IMR-90 (cell line): ENCODE data around the gene FRMD3. TPM values are rescaled to one million over a fixed set of nuclear protein-coding genes. Genes with fewer than 3 reads are reported as not detected.

Source experiments
- ATAC-seq: fragments of 200-7000 bp; cut with Tn5 transposase; 2 replicates; pipeline ENCODE4 v1.9.1; 2020; ENCODE audit warnings: low read depth, mild to moderate bottlenecking, moderate library complexity
- BruUV-seq: library from RNA; stranded (reverse); fragments of 400-500 nt; replicated peaks from 2 replicates; lab custom pipeline; 2021; lab: Mats Ljungman, UMichigan
- CTCF ChIA-PET: fragments of 300-600 bp; formaldehyde crosslinking; extraction: SDS; loops from one replicate; lab custom pipeline; 2021; ENCODE audit warnings: antibody characterized with exemption; lab: Yijun Ruan, JAX
- POLR2A ChIA-PET: fragments of 300-600 bp; sonication (Branson Sonifier 250); formaldehyde crosslinking; loops from one replicate; lab custom pipeline; 2022; ENCODE audit warnings: antibody characterized with exemption; ENCODE audit not compliant: unreplicated experiment; lab: Charles Lee
- DNase-seq: peaks from one replicate; pipeline ENCODE4 v3.0.0; 2013
- H2AFZ ChIP-seq: replicated peaks from 2 replicates; pipeline ENCODE3; 2013; ENCODE audit warnings: low read length, mild to moderate bottlenecking; ENCODE audit not compliant: poor library complexity
- H2AK5ac ChIP-seq: 2 replicates; pipeline ENCODE4 v1.6.1; 2013; ENCODE audit warnings: low read depth, low read length, inconsistent platforms
- H2AK9ac ChIP-seq: replicated peaks from 2 replicates; pipeline ENCODE3; 2013; ENCODE audit warnings: mild to moderate bottlenecking, low read depth, low read length, moderate library complexity; ENCODE audit not compliant: poor library complexity
- H2BK120ac ChIP-seq: 2 replicates; pipeline ENCODE4 v1.6.1; 2013; ENCODE audit warnings: low read depth, low read length, inconsistent platforms
- H2BK15ac ChIP-seq: 3 replicates; pipeline ENCODE4 v1.6.1; 2013; ENCODE audit warnings: low read depth, low read length, inconsistent platforms
- H2BK20ac ChIP-seq: 2 replicates; pipeline ENCODE4 v1.6.1; 2013; ENCODE audit warnings: low read depth, mild to moderate bottlenecking, inconsistent platforms, low read length, moderate library complexity
- H2BK5ac ChIP-seq: 2 replicates; pipeline ENCODE4 v1.6.1; 2013; ENCODE audit warnings: mild to moderate bottlenecking, low read depth, low read length, inconsistent platforms; ENCODE audit not compliant: poor library complexity, severe bottlenecking
- H3K14ac ChIP-seq: replicated peaks from 2 replicates; pipeline ENCODE4 v1.6.1; 2013; ENCODE audit warnings: low read depth, low read length, inconsistent platforms
- H3K18ac ChIP-seq: 2 replicates; pipeline ENCODE4 v1.6.1; 2013; ENCODE audit warnings: low read depth, low read length, control low read depth
- H3K23ac ChIP-seq: 2 replicates; pipeline ENCODE4 v1.6.1; 2013; ENCODE audit warnings: low read depth, low read length, inconsistent platforms
- H3K27ac ChIP-seq: 2 replicates; pipeline ENCODE4 v1.5.1; 2013; ENCODE audit warnings: mild to moderate bottlenecking, control low read depth, low read length; ENCODE audit not compliant: insufficient read depth
- H3K27me3 ChIP-seq: 2 replicates; pipeline ENCODE4 v1.6.1; 2013; ENCODE audit warnings: low read length; ENCODE audit not compliant: control insufficient read depth, insufficient read depth
- H3K36me3 ChIP-seq: 2 replicates; pipeline ENCODE4 v1.6.1; 2013; ENCODE audit warnings: low read length, mixed read lengths; ENCODE audit not compliant: control insufficient read depth, insufficient read depth
- H3K4ac ChIP-seq: 2 replicates; pipeline ENCODE4 v1.6.1; 2013; ENCODE audit warnings: low read depth, low read length, inconsistent platforms
- H3K4me1 ChIP-seq: 2 replicates; pipeline ENCODE4 v1.6.1; 2013; ENCODE audit warnings: low read length, mixed read lengths; ENCODE audit not compliant: control insufficient read depth, insufficient read depth
- H3K4me2 ChIP-seq: 2 replicates; pipeline ENCODE4 v1.6.1; 2013; ENCODE audit warnings: low read depth, mild to moderate bottlenecking, control low read depth, low read length, moderate library complexity
- H3K4me3 ChIP-seq: 2 replicates; pipeline ENCODE4 v1.5.1; 2013; ENCODE audit warnings: low read depth, mild to moderate bottlenecking, control low read depth, low read length, moderate library complexity; ENCODE audit not compliant: insufficient read depth
- H3K56ac ChIP-seq: 2 replicates; pipeline ENCODE4 v1.6.1; 2013; ENCODE audit warnings: low read length, inconsistent platforms; ENCODE audit not compliant: insufficient read depth; ENCODE audit errors: extremely low read depth
- H3K79me1 ChIP-seq, 2 experiments: 2 replicates each; pipeline ENCODE4 v1.6.1; 2013; ENCODE audit warnings: low read length in 2 of 2, inconsistent platforms in 1 of 2, low read depth in 1 of 2
- H3K9ac ChIP-seq: 2 replicates; pipeline ENCODE4 v1.6.1; 2013; ENCODE audit warnings: low read depth, low read length, control low read depth
- H3K9me1 ChIP-seq: 2 replicates; pipeline ENCODE4 v1.6.1; 2013; ENCODE audit warnings: low read length, inconsistent platforms; ENCODE audit not compliant: insufficient read depth
- H3K9me3 ChIP-seq: 2 replicates; pipeline ENCODE4 v1.6.1; 2013; ENCODE audit warnings: low read length; ENCODE audit not compliant: control insufficient read depth, insufficient read depth
- H4K20me1 ChIP-seq: 2 replicates; pipeline ENCODE4 v1.6.1; 2013; ENCODE audit warnings: low read length, inconsistent platforms; ENCODE audit not compliant: insufficient read depth
- H4K5ac ChIP-seq: 2 replicates; pipeline ENCODE4 v1.6.1; 2013; ENCODE audit warnings: mild to moderate bottlenecking, low read depth, low read length, control low read depth
- H4K8ac ChIP-seq, 2 experiments: 2 replicates each; pipeline ENCODE4 v1.6.1; 2013; ENCODE audit warnings: low read depth in 2 of 2, low read length in 2 of 2, control low read depth in 1 of 2, inconsistent platforms in 1 of 2
- H4K91ac ChIP-seq: 2 replicates; pipeline ENCODE4 v1.6.1; 2013; ENCODE audit warnings: low read depth, low read length, inconsistent platforms; ENCODE audit not compliant: insufficient read depth
- BHLHE40 ChIP-seq: fragments of 150-350 bp; IDR thresholded peaks from 2 replicates; pipeline ENCODE4 v1.6.1; 2016; ENCODE audit warnings: mild to moderate bottlenecking, low read depth, low read length
- CEBPB ChIP-seq: IDR thresholded peaks from 2 replicates; pipeline ENCODE4 v1.6.1; 2012; ENCODE audit warnings: low read depth, low read length, improper control_type of control experiment
- CHD1 ChIP-seq: IDR thresholded peaks from 2 replicates; pipeline ENCODE4 v1.6.1; 2012; ENCODE audit warnings: low read depth, low read length, improper control_type of control experiment
- FOS ChIP-seq: fragments of 150-350 bp; IDR thresholded peaks from 2 replicates; pipeline ENCODE4 v1.6.1; 2016; ENCODE audit warnings: low read depth, low read length
- MAFK ChIP-seq: IDR thresholded peaks from 2 replicates; pipeline ENCODE4 v1.6.1; 2012; ENCODE audit warnings: low read depth, low read length, improper control_type of control experiment
- MAZ ChIP-seq: IDR thresholded peaks from 2 replicates; pipeline ENCODE4 v1.6.1; 2012; ENCODE audit warnings: low read depth, mild to moderate bottlenecking, low read length, improper control_type of control experiment, moderate library complexity, borderline replicate concordance
- MXI1 ChIP-seq: IDR thresholded peaks from 2 replicates; pipeline ENCODE4 v1.6.1; 2012; ENCODE audit warnings: low read depth, mild to moderate bottlenecking, low read length, moderate library complexity, borderline replicate concordance
- NFE2L2 ChIP-seq: fragments of 150-350 bp; IDR thresholded peaks from 2 replicates; pipeline ENCODE4 v1.6.1; 2016; ENCODE audit warnings: low read depth, mild to moderate bottlenecking, low read length
- POLR2A ChIP-seq: IDR thresholded peaks from 2 replicates; pipeline ENCODE4 v1.6.1; 2012; ENCODE audit warnings: mild to moderate bottlenecking, low read depth, low read length
- RAD21 ChIP-seq: IDR thresholded peaks from 2 replicates; pipeline ENCODE4 v1.6.1; 2012; ENCODE audit warnings: low read length, improper control_type of control experiment
- RCOR1 ChIP-seq: IDR thresholded peaks from 2 replicates; pipeline ENCODE4 v1.6.1; 2012; ENCODE audit warnings: mild to moderate bottlenecking, low read length, improper control_type of control experiment; ENCODE audit not compliant: insufficient replicate concordance
- RFX5 ChIP-seq: IDR thresholded peaks from 2 replicates; pipeline ENCODE4 v1.8.0; 2012; ENCODE audit warnings: low read depth, mild to moderate bottlenecking, low read length, moderate library complexity
- SMC3 ChIP-seq: fragments of 150-350 bp; IDR thresholded peaks from 2 replicates; pipeline ENCODE4 v1.6.1; 2016; ENCODE audit warnings: low read depth, mild to moderate bottlenecking, antibody characterized with exemption, low read length, moderate library complexity
- WGBS, 2 experiments: methylation state at CpG; one replicate each; pipeline versions ENCODE4 v1.1.5 to v1.1.7; 2013; ENCODE audit warnings: missing lambda C conversion rate in 2 of 2; ENCODE audit not compliant: insufficient read length in 1 of 2; ENCODE audit errors: extremely low coverage in 2 of 2; 5-methylcytosine and 5-hydroxymethylcytosine counted together
- dilution Hi-C: fragments of 300-500 bp; cut with HindIII; formaldehyde crosslinking; loops from one replicate; pipeline ENCODE4 v1.14.3; 2018; ENCODE audit warnings: low sequenced_read_pairs; ENCODE audit not compliant: unreplicated experiment
- in situ Hi-C: fragments of 300-500 bp; cut with MboI; formaldehyde crosslinking; loops from 3 replicates; pipeline ENCODE4 v1.14.3; 2019; ENCODE audit warnings: low sequenced_read_pairs, inconsistent platforms, mixed read lengths
- intact Hi-C: fragments of 100-400 bp; cut with micrococcal nuclease; formaldehyde crosslinking; loops from 2 replicates; pipeline ENCODE4 v1.10.0; 2022
- polyA plus RNA-seq, 3 experiments: library from polyadenylated mRNA; depleted of rRNA; stranded (reverse); fragments of >200 nt; gene quantifications; 2 replicates each; pipeline ENCODE4 v1.2.3, GENCODE V29; 2012; ENCODE audit warnings: low replicate concordance in 1 of 3
- total RNA-seq: library from RNA; depleted of rRNA; stranded (reverse); fragments of >200 nt; gene quantifications from 2 replicates; pipeline ENCODE4 v1.2.3, GENCODE V29; 2012
- TF ChIP-seq, protein P1 (sequence below): conservative IDR thresholded peaks from 2 replicates; pipeline ENCODE4 v1.5.1; 2012; ENCODE audit warnings: mild to moderate bottlenecking, low read depth, low read length, improper control_type of control experiment
- TF ChIP-seq, protein P2 (sequence below): fragments of 150-350 bp; IDR thresholded peaks from 2 replicates; pipeline ENCODE4 v1.6.1; 2016; ENCODE audit warnings: low read depth, mild to moderate bottlenecking, low read length, moderate library complexity, borderline replicate concordance

FRMD3 gene
- total and polyA plus RNA-seq, 2 of the 4 experiments (the other 2 are of a cell fraction), result 0.02 to 0.18 TPM

DNA sequence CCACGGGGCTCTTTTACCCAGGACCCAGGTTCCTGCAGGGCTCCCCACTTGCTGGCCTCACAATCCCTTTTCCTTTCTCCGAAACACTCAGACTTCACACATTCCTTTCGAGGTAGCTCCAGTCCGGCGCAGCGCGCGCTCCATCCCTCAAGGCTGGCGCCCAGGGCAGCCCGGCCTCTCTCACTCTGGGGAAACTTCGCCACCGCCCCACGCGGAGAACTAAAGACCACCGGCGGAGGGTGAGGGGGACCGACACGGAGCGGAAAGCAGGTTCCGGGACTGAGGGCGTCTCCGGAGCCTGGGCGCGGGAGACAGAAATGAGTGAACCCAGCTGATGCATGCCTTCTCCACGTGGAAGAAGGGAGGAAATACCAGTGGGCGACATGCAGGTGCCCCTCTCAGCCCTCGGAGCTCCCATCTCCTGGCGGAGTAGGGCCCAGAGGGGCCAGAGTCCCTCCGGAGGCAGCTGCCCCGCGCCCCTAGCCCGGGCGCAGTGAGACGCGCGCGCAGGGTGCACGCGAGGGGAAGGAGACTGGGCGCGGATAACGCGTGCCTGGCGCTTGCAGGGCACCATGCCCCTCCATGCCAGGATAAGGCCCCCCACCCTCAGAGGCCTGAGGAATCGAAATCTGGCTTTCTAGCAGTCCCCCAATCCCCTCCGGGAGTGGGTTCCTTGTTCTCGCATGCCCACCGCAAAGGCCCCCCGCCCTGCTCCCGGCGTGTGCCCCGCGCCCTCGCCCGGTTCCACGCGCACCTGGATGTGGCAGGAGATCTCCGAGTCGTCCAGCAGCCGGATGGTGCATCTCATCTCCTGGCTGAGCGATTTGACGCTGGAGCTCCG, 650 bp downstream of the FRMD3 start:
- Histone ChIP-seq H3K79me1 (no peaks in the 10 kb centered on the region), H2AK9ac (no peak overlapping the region), H4K91ac (no peak overlapping the region), H2BK15ac (no peak overlapping the region), H3K56ac (no peak overlapping the region), H3K9me1 (no peaks in the 10 kb centered on the region), H2BK120ac (no peak overlapping the region), H3K36me3 (no peaks in the 10 kb centered on the region), H3K4me2 (peak overlapping the region; percentile 56; the same call in 1 of the 2 replicates), H2BK20ac (no peak overlapping the region), H3K18ac (no peak overlapping the region), H3K27me3 (peaks cover 16% of the 10 kb centered on the region), H3K14ac (no peak overlapping the region), H2BK5ac (no peak overlapping the region), H4K5ac (no peak overlapping the region), H3K9ac (no peak overlapping the region), H3K27ac (no peak overlapping the region), H2AK5ac (no peak overlapping the region), H3K4ac (no peak overlapping the region), H4K8ac (no peak overlapping the region), H2AFZ (peak overlapping the region; percentile 85), H3K9me3 (no peaks in the 10 kb centered on the region), H4K20me1 (no peaks in the 10 kb centered on the region), H3K4me1 (no peaks in the 10 kb centered on the region), H3K4me3 (peak overlapping the region; percentile 45), H3K23ac (no peak overlapping the region)
- no TSS peak for BruUV-seq
- TF ChIP-seq FOS, result no peak
- TF ChIP-seq CHD1, result no peak
- no peak for TF ChIP-seq RFX5
- TF ChIP-seq MAZ, result no peak
- TF ChIP-seq, protein P1, sequence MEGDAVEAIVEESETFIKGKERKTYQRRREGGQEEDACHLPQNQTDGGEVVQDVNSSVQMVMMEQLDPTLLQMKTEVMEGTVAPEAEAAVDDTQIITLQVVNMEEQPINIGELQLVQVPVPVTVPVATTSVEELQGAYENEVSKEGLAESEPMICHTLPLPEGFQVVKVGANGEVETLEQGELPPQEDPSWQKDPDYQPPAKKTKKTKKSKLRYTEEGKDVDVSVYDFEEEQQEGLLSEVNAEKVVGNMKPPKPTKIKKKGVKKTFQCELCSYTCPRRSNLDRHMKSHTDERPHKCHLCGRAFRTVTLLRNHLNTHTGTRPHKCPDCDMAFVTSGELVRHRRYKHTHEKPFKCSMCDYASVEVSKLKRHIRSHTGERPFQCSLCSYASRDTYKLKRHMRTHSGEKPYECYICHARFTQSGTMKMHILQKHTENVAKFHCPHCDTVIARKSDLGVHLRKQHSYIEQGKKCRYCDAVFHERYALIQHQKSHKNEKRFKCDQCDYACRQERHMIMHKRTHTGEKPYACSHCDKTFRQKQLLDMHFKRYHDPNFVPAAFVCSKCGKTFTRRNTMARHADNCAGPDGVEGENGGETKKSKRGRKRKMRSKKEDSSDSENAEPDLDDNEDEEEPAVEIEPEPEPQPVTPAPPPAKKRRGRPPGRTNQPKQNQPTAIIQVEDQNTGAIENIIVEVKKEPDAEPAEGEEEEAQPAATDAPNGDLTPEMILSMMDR, result no peak
- TF ChIP-seq POLR2A, result no peak
- no peak for TF ChIP-seq RAD21
- TF ChIP-seq MAFK, result no peak
- no peak for TF ChIP-seq BHLHE40
- TF ChIP-seq CEBPB, result no peak
- TF ChIP-seq, protein P2, sequence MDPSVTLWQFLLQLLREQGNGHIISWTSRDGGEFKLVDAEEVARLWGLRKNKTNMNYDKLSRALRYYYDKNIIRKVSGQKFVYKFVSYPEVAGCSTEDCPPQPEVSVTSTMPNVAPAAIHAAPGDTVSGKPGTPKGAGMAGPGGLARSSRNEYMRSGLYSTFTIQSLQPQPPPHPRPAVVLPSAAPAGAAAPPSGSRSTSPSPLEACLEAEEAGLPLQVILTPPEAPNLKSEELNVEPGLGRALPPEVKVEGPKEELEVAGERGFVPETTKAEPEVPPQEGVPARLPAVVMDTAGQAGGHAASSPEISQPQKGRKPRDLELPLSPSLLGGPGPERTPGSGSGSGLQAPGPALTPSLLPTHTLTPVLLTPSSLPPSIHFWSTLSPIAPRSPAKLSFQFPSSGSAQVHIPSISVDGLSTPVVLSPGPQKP, result no peak
- TF ChIP-seq RCOR1, result no peak
- TF ChIP-seq SMC3, result no peak
- no peak for TF ChIP-seq MXI1
- TF ChIP-seq NFE2L2, result no peak
- no peak for ATAC-seq
- dilution Hi-C loops, result no loop called here
- WGBS, 2 experiments, result 8% methylated on average over 15 of the region's 63 CpGs; no CpG with 5 or more reads in 1 of the 2 experiments
- in situ Hi-C loops, result no loop called here
- ChIA-PET POLR2A (no interaction called here), CTCF (interaction anchor here (1.2 kb wide), 1 partner anchor 29 kb away, joined by 4 read pairs; no protein-coding TSS in a partner anchor)
- intact Hi-C loops, result no loop called here
- DNase-seq, result no peak
